ENCODE results near the gene CNGA3.
"Not testable (repeated sequence)": the region's sequence is repeated elsewhere in the genome, so short reads cannot be mapped to it uniquely, and the experiment has no call there.

Gene CNGA3

GRCh38 chr2:98311771-98312545, 34.3 kb upstream of the CNGA3 start:
- no peaks in the 10 kb centered on the region for H3K36me3 ChIP-seq
- no peak for DNase-seq
- no peak for TF ChIP-seq CTCF (IDR thresholded peaks at IDR 0.05; ENCODE audit: low read depth, low read length)
- H3K9me3 ChIP-seq: no peaks in the 10 kb centered on the region
- H3K27me3 ChIP-seq: no peaks in the 10 kb centered on the region
- no peaks in the 10 kb centered on the region for H3K4me1 ChIP-seq
- H3K4me3 ChIP-seq (ENCODE audit: low read depth, low read length): no peak overlapping the region

GRCh38 chr2:98313492-98314250, 32.6 kb upstream of the CNGA3 start:
- DNase-seq: no peak
- TF ChIP-seq CTCF (IDR thresholded peaks at IDR 0.05; ENCODE audit: low read depth, low read length): no peak
- Histone ChIP-seq H3K4me1 (no peaks in the 10 kb centered on the region), H3K36me3 (no peaks in the 10 kb centered on the region), H3K27me3 (no peaks in the 10 kb centered on the region), H3K4me3 (ENCODE audit: low read depth, low read length) (no peak overlapping the region), H3K9me3 (no peaks in the 10 kb centered on the region)

- Histone ChIP-seq H3K27me3 (no peaks in the 10 kb centered on the region), H3K4me1 (no peaks in the 10 kb centered on the region), H3K4me3 (ENCODE audit: low read depth, low read length) (no peak overlapping the region), H3K9me3 (no peaks in the 10 kb centered on the region), H3K36me3 (no peaks in the 10 kb centered on the region)
- no peak for DNase-seq
- no peak for TF ChIP-seq CTCF (IDR thresholded peaks at IDR 0.05; ENCODE audit: low read depth, low read length)
Measured at GRCh38 chr2:98314251-98314650, 32.0 kb upstream of the CNGA3 start.

GRCh38 chr2:98315957-98316356, 30.3 kb upstream of the CNGA3 start:
- Histone ChIP-seq H3K9me3 (no peaks in the 10 kb centered on the region), H3K4me1 (no peaks in the 10 kb centered on the region), H3K36me3 (no peaks in the 10 kb centered on the region), H3K27me3 (no peaks in the 10 kb centered on the region), H3K4me3 (ENCODE audit: low read depth, low read length) (no peak overlapping the region)
- no peak for DNase-seq
- TF ChIP-seq CTCF (IDR thresholded peaks at IDR 0.05; ENCODE audit: low read depth, low read length): no peak

GRCh38 chr2:98317214-98317613, 29.0 kb upstream of the CNGA3 start:
- Histone ChIP-seq H3K4me1 (no peaks in the 10 kb centered on the region), H3K9me3 (no peaks in the 10 kb centered on the region), H3K27me3 (no peaks in the 10 kb centered on the region), H3K4me3 (ENCODE audit: low read depth, low read length) (no peak overlapping the region), H3K36me3 (no peaks in the 10 kb centered on the region)
- no peak for DNase-seq
- TF ChIP-seq CTCF (IDR thresholded peaks at IDR 0.05; ENCODE audit: low read depth, low read length): no peak

GRCh38 chr2:98320171-98320570, 26.1 kb upstream of the CNGA3 start:
- H3K9me3 ChIP-seq; DNase-seq; H3K4me1 ChIP-seq; H3K4me3 ChIP-seq (ENCODE audit: low read depth, low read length); H3K36me3 ChIP-seq; H3K27me3 ChIP-seq: not testable (repeated sequence)
